KBM-7 (cell line): Measurements from ENCODE around the gene SLC34A3.
A peak's percentile ranks its signal among the peaks of the same experiment; 100 is the strongest.

ENCODE experiments used
- DNase-seq: peaks from one replicate; pipeline ENCODE4 v3.0.0-alpha.2; 2015
- in situ Hi-C: fragments of 300-500 bp; cut with MboI; formaldehyde crosslinking; loops from 2 replicates; pipeline ENCODE4 v1.14.3; 2020; ENCODE audit warnings: low sequenced_read_pairs, low pct_unique_long_range_greater_than_20kb, mixed read lengths

SLC34A3 gene

DNA sequence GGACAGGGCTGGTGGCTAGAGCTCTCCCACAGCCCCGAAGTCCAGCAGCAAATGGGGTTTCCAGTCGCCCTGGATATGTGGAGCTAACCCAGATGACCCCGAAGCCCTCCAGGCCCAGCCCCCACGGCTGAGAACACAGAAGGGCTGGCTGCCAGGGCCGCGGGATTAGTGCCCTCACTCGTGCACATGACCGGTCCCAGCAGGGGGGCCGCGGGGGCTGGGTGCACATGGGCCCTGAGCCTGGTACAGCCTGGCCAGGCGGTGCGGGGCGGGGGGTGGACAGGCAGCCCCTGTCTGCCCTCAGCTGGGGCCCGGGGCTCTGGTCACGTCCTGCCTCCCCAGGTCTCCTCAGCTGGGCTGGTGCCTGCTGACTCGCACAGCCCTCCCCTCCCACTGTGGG is 36.3 kb upstream of the SLC34A3 start:
- in situ Hi-C loops: no loop called here
- DNase-seq: no peak

DNA sequence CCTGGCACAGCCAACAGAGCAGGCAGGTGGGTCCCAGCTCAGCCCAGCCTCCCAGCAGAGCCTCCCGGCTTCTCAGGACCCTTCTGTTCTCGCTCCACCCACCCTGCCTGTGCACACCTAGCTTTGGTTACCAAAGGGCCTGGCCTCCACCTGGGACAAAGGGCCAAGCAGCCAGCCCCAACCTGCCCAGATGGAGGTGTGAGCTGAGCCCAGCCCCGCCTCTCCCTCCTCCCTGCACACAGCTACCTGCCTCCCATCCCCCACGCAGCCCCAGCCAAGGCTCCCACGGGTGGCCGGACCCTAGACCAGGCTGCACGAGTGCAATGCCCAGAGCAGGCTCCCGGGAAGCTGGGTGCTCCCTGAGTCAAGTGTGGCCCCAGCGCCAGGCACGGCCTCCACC is 35.8 kb upstream of the SLC34A3 start:
- in situ Hi-C loops: no loop called here
- DNase-seq: no peak

DNA sequence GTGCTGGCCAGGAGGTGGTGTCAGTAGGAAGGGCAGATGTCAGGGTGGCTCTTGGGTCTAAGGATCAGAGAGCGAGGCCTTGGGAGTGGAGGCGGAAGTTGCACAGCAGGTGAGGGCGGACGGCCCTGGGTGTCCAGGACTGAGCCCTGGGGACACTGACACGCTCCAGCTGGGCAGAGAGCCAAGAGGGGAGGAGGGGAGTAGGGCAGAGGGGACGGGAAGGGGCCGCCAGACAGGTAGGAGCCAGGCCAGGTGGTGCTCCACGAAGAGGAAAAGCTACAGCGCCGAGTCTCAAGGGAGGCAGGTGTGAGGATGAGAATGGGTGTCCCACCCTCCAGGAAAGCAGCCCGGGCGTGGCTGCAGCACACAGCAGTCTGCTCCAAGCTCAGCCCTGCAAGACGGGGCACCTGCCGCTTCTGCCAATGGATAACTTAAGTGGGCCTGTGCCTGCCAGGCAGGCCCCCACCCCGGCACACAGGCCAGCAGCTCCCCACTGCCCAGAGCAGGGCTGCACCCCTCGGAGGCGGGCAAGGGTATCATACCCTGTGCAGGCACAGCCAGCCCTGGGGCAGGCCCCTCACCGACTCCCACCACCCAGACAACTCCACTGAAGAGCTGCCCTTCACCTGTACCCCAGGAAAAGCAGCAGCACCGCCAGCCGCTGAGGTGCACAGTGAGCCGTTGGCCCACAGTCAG is 35.0 kb upstream of the SLC34A3 start:
- no peak for DNase-seq
- in situ Hi-C loops: no loop called here

DNA sequence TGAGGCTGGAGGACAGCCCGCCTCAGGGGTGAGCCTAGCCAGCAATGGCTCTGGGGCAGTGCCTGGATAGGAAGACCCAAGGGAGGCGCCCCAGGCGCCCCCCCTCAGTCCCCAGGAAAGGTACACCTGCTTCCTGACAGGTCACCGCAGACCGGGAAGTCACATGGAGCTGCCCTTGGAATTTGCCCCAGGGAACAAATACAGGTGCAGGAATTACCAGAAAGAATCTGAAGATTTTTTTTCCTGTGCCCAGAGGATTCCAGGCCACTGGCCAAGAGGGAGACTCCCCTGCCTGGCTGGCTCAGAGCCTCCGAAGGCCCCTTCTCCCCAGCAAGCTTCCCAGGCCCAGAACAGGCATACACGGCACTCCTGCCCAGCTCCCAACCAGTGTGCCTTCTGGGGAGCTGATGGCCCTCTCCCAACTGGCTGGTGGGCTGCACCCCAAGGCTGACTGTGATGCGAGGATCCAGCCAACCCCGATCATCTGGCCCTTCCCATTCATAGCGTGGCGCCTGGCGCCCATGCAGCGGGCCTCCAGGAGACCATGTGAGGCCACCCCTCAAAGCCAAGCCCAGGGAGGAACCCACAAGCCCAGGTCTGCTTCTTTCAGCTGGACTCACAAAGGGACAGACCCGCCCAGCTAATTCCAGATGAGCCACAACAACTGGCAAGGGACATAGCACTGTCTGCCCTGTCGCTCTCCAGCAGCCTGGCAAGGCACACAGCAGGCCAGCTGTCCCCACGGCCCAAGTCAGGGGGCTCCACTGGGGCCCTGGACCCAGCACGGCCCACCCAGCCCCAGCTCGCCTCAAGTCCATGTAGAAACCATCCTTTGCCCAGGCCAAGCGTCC is 32.4 kb upstream of the SLC34A3 start:
- DNase-seq: no peak
- in situ Hi-C loops: no loop called here

DNA sequence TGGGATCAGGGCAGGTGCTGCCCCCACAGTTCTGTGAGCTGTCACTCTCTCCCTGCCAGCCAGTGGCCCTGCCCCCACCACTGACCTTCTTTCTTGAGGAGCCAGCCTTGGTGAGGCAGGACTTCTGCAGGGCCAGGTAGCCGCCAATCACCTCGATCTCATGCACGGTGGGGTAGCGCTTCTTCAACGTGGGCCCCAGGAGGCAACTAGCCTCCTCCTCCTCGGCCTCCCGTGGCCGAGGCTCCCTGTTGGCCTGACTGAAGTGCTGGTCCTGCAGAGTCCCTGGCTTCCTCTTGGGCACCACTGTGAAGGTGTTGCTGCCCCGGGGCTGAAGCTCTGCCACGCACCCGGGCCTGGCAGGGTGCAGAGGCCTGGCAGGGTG is 31.8 kb upstream of the SLC34A3 start:
- in situ Hi-C loops: no loop called here
- no peak for DNase-seq

DNA sequence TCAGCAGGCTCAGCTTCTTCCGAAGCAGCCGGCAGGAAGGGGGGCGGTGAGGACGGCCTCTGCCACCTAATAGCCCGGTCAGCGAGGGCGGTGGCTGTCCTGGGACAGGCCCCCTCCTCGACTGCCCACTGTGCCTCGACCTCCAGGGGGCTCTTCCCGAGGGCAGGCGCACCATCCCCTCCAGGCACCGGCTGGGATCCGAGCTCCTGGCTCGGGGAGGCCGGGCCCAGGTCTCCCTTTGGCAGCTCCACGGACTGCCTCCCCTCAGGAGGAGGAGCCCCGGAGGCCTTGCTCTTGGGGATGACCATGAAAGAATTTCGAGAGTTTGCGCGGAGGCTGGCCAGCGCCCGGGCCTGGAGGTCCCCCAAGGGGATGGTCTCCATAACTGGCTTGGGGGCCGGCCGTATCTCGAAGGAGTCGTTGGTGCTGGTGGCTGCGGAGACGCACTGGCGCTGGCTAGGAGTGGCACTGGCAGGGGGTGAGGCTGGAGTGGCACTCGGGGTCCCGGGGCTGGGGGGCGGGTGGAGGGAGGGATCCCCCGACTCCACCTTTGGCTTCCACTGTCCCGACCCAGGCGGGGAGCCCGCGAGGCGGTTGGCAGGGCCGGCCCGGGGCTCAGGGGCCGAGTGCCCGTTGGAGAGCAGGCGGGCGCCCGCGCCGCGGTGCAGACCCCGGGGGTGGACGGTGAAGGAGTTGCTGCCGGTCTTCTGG is 31.1 kb upstream of the SLC34A3 start:
- in situ Hi-C loops: no loop called here
- no peak for DNase-seq

DNA sequence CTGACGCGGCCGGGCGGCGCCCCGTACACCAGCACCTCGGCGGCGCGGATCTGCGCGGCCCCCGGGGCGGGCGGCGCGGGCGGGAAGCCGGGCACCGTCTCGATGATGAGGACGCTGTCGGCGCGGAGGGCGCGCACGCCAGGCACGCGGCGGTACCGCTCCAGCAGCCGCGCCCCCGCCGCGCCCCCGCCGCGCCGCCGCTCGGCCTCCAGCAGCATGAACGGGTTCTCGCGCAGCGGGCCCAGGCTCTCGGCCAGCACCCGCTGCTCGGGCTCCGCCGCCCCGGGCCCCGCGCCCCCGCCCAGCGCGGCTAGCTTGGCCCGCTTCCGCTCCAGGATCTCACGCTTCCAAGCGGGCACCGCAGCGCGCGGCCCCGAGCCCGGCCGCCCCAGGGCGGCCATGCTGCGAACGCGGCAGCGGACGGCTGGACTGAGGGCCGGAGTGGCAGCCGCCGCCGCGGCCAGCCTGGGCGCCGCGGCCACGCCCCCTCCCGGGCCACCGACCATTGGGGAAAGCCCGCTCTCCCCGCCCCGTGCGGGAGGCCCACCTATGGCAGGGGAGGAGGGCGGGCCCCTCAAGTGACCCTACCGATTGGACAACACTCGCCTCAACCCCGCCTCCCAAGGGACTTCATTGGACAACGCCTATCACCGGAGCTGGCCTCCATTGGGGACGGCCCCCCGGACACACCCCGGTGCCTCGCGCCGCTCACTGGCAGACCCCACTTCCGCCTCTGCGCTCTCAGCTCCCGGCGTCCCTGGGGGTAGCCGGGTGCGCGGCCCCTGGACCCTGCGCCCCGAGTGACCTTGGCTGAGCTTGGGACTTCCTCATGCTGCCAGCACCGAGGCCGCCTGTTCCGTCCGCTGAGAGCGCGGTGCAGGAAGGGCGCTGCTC is 30.1 kb upstream of the SLC34A3 start, which contains the start of gene TPRN:
TPRN (minus strand) TSS at position 431 of the 894 bp plus-strand sequence; CDS start at position 401, 30 bp downstream.
- in situ Hi-C loops: no loop called here
- peak; percentile 99 for DNase-seq

DNA sequence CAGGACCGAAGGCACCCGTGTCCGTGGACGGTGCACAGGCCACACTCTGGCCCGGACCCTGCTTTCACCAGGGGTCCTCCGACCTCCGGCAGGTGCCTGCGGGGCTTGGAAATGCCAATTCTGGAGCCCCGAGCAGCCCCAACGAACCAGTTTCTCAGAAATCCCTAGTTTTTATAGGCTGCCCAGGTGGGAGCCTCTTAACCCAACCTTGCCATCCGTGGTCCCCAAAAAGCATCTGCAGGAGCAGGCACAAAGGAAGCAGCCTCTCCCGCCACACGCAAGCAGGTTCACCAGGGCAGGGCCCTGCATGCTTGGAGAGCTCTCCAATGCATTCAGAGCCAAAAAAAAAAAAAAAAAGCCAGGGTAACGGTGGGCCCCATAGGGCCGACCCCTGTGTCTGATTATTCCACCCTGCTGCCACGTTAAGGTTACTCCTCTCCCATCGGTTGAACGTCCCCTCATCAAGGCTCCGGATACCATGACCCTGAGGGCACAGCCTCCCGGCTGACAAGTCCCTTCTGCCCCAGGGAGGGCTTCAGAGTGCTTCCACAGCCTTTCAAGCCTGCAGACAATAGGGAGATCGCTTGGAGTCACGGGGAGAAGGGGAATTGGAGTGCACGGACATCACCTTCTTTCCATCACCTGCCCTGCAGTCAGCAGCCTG is 29.4 kb upstream of the SLC34A3 start:
- in situ Hi-C loops: no loop called here
- no peak for DNase-seq

DNA sequence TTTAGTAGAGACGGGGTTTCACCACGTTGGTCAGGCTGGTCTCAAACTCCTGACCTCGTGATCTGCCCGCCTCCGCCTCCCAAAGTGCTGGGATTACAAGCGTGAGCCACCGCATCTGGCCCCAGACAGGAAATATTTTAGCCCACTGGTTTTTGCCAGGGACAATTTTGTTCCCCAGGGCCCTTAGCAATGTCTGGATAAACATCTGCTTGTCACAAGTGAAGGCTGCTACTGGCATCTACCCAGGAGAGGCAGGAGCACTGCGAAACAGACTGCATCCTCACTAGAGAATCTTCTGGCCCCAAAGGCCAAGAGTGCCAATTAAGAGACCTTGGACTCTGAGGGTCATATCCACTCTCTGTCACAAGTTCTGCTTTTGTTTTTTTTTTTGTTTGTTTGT is 27.7 kb upstream of the SLC34A3 start:
- DNase-seq: no peak
- in situ Hi-C loops: no loop called here

DNA sequence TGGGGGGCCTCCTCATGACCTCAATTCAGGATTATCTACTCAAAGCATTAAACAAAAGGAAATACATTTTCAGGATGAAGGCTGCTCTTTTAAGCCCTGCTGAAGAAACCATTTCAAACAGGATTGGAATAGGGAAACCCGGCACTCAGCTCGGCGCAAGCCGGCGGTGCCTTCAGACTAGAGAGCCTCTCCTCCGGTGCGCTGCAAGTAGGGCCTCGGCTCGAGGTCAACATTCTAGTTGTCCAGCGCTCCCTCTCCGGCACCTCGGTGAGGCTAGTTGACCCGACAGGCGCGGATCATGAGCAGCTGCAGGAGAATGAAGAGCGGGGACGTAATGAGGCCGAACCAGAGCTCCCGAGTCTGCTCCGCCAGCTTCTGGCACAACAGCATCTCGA is 26.0 kb upstream of the SLC34A3 start:
- in situ Hi-C loops: no loop called here
- no peak for DNase-seq

DNA sequence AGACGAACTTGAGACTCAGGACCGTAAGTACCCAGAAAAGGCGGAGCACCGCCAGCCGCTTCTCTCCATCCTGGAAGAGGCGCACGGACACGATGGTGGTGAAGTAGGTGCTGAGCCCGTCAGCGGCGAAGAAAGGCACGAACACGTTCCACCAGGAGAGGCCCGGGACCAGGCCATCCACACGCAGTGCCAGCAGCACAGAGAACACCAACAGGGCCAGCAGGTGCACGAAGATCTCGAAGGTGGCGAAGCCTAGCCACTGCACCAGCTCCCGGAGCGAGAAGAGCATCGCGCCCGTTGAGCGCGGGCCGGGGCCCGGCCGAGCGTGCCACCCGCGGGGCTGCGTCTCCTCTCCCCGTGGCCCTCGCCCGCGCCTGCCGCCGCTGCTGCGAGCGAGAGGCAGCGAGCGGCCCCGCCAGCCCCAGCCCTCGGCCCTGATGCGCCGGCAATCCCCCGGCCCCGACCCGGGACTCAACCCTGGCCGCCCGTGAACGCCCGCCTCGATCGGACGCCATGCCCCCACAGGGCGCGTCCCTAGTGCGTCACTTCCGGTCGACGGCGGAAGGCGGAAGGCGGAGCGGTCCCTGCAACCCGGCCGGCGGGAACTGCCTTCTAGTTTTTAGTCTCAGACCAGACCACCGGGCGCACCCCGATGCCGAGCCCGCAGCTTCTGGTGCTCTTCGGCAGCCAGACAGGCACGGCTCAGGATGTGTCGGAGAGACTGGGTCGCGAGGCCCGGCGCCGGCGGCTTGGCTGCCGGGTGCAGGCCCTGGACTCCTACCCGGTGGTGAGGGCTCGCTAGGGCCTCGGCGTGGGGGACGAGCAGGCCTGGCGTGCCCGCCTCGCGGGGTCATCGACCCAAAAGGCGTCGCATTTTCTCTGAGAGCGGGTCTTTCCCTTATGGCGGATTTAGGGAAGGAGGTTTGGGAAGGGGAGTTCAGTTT is 25.3 kb upstream of the SLC34A3 start, which contains the start of the genes NDOR1 and TMEM203:
NDOR1 (plus strand) TSS at position 575 of the 944 bp plus-strand sequence; CDS start at position 653, 78 bp downstream.
TMEM203 (minus strand) TSS at position 523 of the 944 bp plus-strand sequence; CDS start at position 289, 234 bp downstream.
- DNase-seq: peak; percentile 87
- in situ Hi-C loops: no loop called here

DNA sequence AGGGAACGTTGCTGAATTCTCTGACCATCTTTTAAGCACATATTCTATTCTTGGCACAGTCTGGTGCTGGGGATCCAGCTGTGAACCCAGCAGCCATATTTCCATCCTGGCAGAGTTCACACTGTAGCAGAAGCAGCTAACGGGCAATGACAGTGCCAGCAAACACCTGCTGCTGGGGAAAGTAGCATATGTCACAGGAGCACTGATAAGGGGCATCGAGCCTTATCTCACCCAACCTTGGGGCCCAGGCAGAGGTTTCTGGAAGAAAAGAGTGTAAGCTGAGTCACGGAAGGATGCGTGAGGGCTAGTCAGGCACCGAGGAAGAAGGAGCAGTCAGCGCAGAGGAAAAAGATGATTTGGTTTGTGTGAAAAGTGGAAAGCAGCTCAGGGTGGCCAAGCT is 24.1 kb upstream of the SLC34A3 start:
- in situ Hi-C loops: no loop called here
- DNase-seq: no peak

DNA sequence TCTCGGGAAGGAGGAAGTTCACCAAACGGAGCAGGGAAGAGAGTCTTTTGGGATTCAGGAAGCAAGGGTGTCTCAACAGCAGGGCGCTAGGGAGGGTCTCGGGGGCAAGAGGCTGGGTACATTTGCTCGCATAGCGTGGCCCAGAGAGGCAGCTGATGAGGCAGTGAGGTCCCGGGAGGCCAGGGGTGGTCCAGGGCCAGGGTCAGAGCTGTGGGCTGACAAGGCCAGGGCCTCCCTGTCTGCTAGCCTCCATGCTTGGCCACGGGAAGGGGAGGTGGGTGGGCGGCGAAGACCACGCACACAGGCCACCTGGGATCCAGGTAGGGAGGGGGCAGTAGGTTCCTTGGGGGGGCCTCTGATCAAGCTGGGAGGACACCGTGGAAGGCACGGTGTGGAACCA is 19.2 kb upstream of the SLC34A3 start:
- in situ Hi-C loops: no loop called here
- no peak for DNase-seq

DNA sequence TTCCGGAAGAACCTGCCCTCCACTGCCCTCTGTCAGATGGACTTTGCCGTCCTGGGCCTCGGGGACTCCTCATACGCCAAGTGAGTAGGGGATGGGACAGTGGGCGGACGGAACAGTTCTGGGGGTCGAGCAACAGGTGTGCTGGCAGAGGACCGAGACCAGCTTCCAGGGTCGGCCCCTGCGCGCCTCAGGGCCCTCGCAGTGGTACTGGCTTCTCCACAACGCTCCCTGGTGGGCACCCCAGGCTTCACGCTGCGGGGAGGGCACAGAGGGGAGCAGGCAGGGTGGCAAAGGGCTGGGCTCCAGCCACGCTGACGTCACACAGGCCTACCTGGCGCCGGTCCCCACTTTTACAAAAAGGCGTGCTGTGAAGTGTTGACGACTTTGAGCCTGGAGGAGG is 18.2 kb upstream of the SLC34A3 start:
- no peak for DNase-seq
- in situ Hi-C loops: no loop called here

DNA sequence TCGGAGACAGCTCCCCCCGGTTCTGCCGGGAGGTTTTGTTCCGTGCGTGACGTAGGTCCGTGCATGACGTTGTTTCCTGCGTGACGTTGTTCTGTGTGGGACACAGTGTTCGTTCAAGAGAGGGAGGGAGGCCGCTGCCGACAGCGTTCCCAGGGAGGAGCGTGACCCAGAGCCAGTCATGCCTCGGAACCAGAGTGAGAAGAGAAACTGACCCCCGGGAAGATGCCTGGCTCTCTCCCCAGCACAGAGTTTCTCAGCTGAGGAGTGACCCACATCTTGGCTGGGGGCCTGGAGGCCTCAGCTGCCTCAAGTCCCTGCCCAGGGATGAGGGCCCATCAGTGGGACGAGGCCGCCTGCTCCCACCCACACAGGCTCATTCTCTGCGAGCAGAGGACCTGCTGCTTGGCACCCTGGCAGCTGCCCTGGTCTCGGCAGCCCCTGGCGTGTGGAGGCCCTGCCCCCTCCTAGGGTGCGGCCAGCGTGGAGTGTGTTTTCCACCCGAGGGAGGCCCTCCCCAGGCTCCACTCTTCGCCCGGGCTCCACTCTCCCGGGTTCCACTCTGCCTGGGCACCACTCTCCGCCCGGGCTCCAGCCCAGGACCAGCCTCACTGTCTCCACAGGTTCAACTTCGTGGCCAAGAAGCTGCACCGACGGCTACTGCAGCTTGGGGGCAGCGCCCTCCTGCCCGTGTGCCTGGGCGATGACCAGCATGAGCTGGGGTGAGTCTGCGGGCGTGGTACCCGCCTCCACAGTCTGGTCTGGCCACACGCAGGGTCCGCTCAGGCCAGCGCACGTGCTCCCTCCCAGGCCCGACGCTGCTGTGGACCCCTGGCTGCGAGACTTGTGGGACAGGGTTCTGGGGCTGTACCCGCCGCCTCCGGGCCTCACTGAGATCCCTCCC is 17.3 kb upstream of the SLC34A3 start:
- DNase-seq: no peak
- in situ Hi-C loops: no loop called here

DNA sequence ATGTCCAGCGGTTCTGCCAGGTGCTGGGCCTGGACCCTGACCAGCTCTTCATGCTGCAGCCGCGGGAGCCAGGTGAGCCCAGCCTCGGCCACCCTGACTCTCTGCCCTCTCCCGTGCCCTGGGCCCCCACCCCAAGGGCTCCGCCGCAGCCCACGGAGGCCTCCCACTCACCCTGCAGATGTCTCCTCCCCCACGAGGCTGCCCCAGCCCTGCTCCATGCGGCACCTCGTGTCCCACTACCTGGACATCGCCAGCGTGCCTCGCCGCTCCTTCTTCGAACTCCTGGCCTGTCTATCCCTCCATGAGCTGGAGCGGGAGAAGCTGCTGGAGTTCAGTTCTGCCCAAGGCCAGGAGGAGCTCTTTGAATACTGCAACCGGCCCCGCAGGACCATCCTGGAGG is 16.1 kb upstream of the SLC34A3 start:
- no peak for DNase-seq
- in situ Hi-C loops: no loop called here
